CD4-positive, alpha-beta T cell (primary cell): Measurements from ENCODE around the gene UNC93A. TPM values are rescaled to one million over a fixed set of nuclear protein-coding genes. Genes with fewer than 3 reads are reported as not detected.

Experiments
- ATAC-seq: fragments of 200-7000 bp; cut with Tn5 transposase; one replicate; pipeline ENCODE4 v1.10.0; 2022; ENCODE audit warnings: mild to moderate bottlenecking; ENCODE audit not compliant: poor library complexity
- CTCF ChIA-PET: fragments of 350-600 bp; sonication (Branson Sonifier 250); formaldehyde crosslinking; loops from one replicate; lab custom pipeline; 2021; ENCODE audit warnings: antibody characterized with exemption, inconsistent platforms; lab: Charles Lee
- POLR2A ChIA-PET: fragments of 350-600 bp; sonication (Branson Sonifier 250); formaldehyde crosslinking; loops from one replicate; lab custom pipeline; 2021; ENCODE audit warnings: antibody characterized with exemption, inconsistent platforms; lab: Charles Lee
- DNase-seq, 14 experiments: peaks; one replicate each; pipeline ENCODE4 v3.0.0-alpha.2; 2013 to 2020; ENCODE audit warnings: mixed read lengths in 2 of 14
- H3K27ac ChIP-seq, 2 donors: one replicate each; pipeline versions ENCODE4 v1.5.1 to v1.7.0; 2013; ENCODE audit warnings: low read length in 2 of 2, low read depth in 1 of 2, mild to moderate bottlenecking in 1 of 2
- H3K27me3 ChIP-seq, 2 experiments: 1 replicate in 1 of 2; 2 replicates in 1 of 2; pipeline versions ENCODE4 v1.6.1 to v1.7.0; 2013; ENCODE audit warnings: low read length in 2 of 2, control low read depth in 1 of 2, mild to moderate bottlenecking in 1 of 2, moderate library complexity in 1 of 2; ENCODE audit not compliant: insufficient read depth in 2 of 2, control insufficient read depth in 1 of 2
- H3K36me3 ChIP-seq: one replicate; pipeline ENCODE4 v1.6.1; 2013; ENCODE audit warnings: low read length, control low read depth; ENCODE audit not compliant: insufficient read depth
- H3K4me1 ChIP-seq: one replicate; pipeline ENCODE4 v1.6.1; 2013; ENCODE audit warnings: low read length, control low read depth; ENCODE audit not compliant: insufficient read depth
- H3K4me3 ChIP-seq: one replicate; pipeline ENCODE4 v1.5.1; 2013; ENCODE audit warnings: mild to moderate bottlenecking, low read length, moderate library complexity
- H3K9me3 ChIP-seq, 2 experiments: 1 replicate in 1 of 2; 2 replicates in 1 of 2; pipeline versions ENCODE4 v1.6.1 to v1.7.0; 2013; ENCODE audit warnings: low read length in 2 of 2, mild to moderate bottlenecking in 2 of 2, control low read depth in 1 of 2, moderate library complexity in 1 of 2; ENCODE audit not compliant: control insufficient read depth in 1 of 2, insufficient read depth in 1 of 2
- H3K27ac Mint-ChIP-seq: one replicate; pipeline ENCODE4 v1.8.0; 2020; ENCODE audit warnings: mixed read lengths
- H3K27me3 Mint-ChIP-seq: one replicate; pipeline ENCODE4 v1.8.0; 2021; ENCODE audit warnings: mixed read lengths
- H3K36me3 Mint-ChIP-seq: one replicate; pipeline ENCODE4 v1.8.0; 2021; ENCODE audit warnings: low read depth, mixed read lengths
- H3K4me1 Mint-ChIP-seq: one replicate; pipeline ENCODE4 v1.8.0; 2021; ENCODE audit warnings: low read depth, mixed read lengths
- H3K4me3 Mint-ChIP-seq: one replicate; pipeline ENCODE4 v1.8.0; 2020; ENCODE audit warnings: mild to moderate bottlenecking, mixed read lengths
- H3K9me3 Mint-ChIP-seq: one replicate; pipeline ENCODE4 v1.8.0; 2020; ENCODE audit warnings: mixed read lengths
- CTCF ChIP-seq: fragments of 200-600 bp; IDR thresholded peaks from one replicate; pipeline ENCODE4 v1.8.0; 2022; ENCODE audit warnings: antibody characterized with exemption, mild to moderate bottlenecking
- intact Hi-C, 2 experiments: fragments of 100-400 bp; cut with DNase I in 1 of 2; cut with micrococcal nuclease in 1 of 2; formaldehyde crosslinking; loops; one replicate each; pipeline versions ENCODE4 v1.15.1 to v1.9.0; 2023 to 2025; cut with DNase I, micrococcal nuclease
- total RNA-seq, 174 experiments: library from RNA in 2 of 174; stranded (reverse) in 2 of 174; gene quantifications; one replicate each; pipeline ENCODE4 v1.2.3 and lab custom pipeline; 2021 to 2026

The UNC93A gene
- total RNA-seq, 2 experiments from 2014 or later, result not detected

- Histone ChIP-seq H3K4me1 (no peaks in the 10 kb centered on the region), H3K27ac (no peak overlapping the region), H3K9me3 (peaks cover 0 to 10% of the 10 kb centered on the region in 2 experiments), H3K36me3 (no peaks in the 10 kb centered on the region), H3K4me3 (no peak overlapping the region), H3K27me3 (peaks cover 0 to 9% of the 10 kb centered on the region in 2 experiments)
- no peak for TF ChIP-seq CTCF
- no peaks in the 10 kb centered on the region for H3K9me3 Mint-ChIP-seq
- no peaks in the 10 kb centered on the region for H3K36me3 Mint-ChIP-seq
- DNase-seq (no peak), ATAC-seq (no peak)
- ChIA-PET POLR2A (no interaction called here), CTCF (no interaction called here)
- H3K27me3 Mint-ChIP-seq, result peaks cover 4% of the 10 kb centered on the region
- intact Hi-C loops, result no loop called here
- H3K27ac Mint-ChIP-seq, result no peak overlapping the region
- no peak overlapping the region for H3K4me3 Mint-ChIP-seq
- no peaks in the 10 kb centered on the region for H3K4me1 Mint-ChIP-seq
Observed at GRCh38 chr6:167328086-167328485, 37.0 kb downstream of the UNC93A start.

- H3K4me1 ChIP-seq, result no peaks in the 10 kb centered on the region
- no peak for DNase-seq
- peaks cover 0 to 9% of the 10 kb centered on the region in 2 experiments for H3K27me3 ChIP-seq
- no peak for ATAC-seq
- H3K36me3 Mint-ChIP-seq, result no peaks in the 10 kb centered on the region
- H3K4me1 Mint-ChIP-seq, result no peaks in the 10 kb centered on the region
- no peaks in the 10 kb centered on the region for H3K9me3 Mint-ChIP-seq
- H3K9me3 ChIP-seq, result peaks cover 0 to 10% of the 10 kb centered on the region in 2 experiments
- H3K4me3 ChIP-seq, result no peak overlapping the region
- H3K27ac ChIP-seq, result no peak overlapping the region
- intact Hi-C loops, result no loop called here
- no peak for TF ChIP-seq CTCF
- H3K36me3 ChIP-seq, result no peaks in the 10 kb centered on the region
- ChIA-PET POLR2A (no interaction called here), CTCF (no interaction called here)
- no peak overlapping the region for H3K4me3 Mint-ChIP-seq
- peaks cover 4% of the 10 kb centered on the region for H3K27me3 Mint-ChIP-seq
- H3K27ac Mint-ChIP-seq, result no peak overlapping the region
Observed at GRCh38 chr6:167329014-167329413, 37.9 kb downstream of the UNC93A start.

- peaks cover 0 to 4% of the 10 kb centered on the region in 2 experiments for H3K9me3 ChIP-seq
- peaks cover 0 to 5% of the 10 kb centered on the region in 2 experiments for H3K27me3 ChIP-seq
- TF ChIP-seq CTCF, result no peak
- H3K4me1 ChIP-seq, result no peaks in the 10 kb centered on the region
- H3K27ac ChIP-seq, result no peak overlapping the region
- CTCF ChIA-PET, result no interaction called here
- no peak for ATAC-seq
- Mint-ChIP-seq H3K9me3 (no peaks in the 10 kb centered on the region), H3K27ac (no peak overlapping the region), H3K27me3 (peaks cover 4% of the 10 kb centered on the region), H3K4me1 (no peaks in the 10 kb centered on the region), H3K36me3 (no peaks in the 10 kb centered on the region), H3K4me3 (no peak overlapping the region)
- intact Hi-C loops, result no loop called here
- DNase-seq, result no peak
- no peaks in the 10 kb centered on the region for H3K36me3 ChIP-seq
- POLR2A ChIA-PET, result no interaction called here
- no peak overlapping the region for H3K4me3 ChIP-seq
Observed at GRCh38 chr6:167330750-167331149, 39.6 kb downstream of the UNC93A start.
